Stimulated activated naive CD8-positive, alpha-beta T cell treated with anti-CD3 and anti-CD28 coated beads, Interleukin-15, Interleukin-2, amounts not matched to agents 100 ng/mL and 50 ng/mL, for 24 hours (primary cell): ENCODE measurements around the gene ACADL.

ENCODE experiments used
- H3K27ac Mint-ChIP-seq: one replicate; pipeline ENCODE4 v1.8.0; 2021; ENCODE audit warnings: mild to moderate bottlenecking, mixed read lengths
- H3K27me3 Mint-ChIP-seq: one replicate; pipeline ENCODE4 v1.8.0; 2021; ENCODE audit warnings: mixed read lengths
- H3K36me3 Mint-ChIP-seq: one replicate; pipeline ENCODE4 v1.8.0; 2021; ENCODE audit warnings: low read depth, mixed read lengths
- H3K4me1 Mint-ChIP-seq: one replicate; pipeline ENCODE4 v1.8.0; 2021; ENCODE audit warnings: low read depth, mixed read lengths
- H3K4me3 Mint-ChIP-seq: one replicate; pipeline ENCODE4 v1.8.0; 2021; ENCODE audit warnings: mild to moderate bottlenecking, mixed read lengths
- H3K9me3 Mint-ChIP-seq: one replicate; pipeline ENCODE4 v1.8.0; 2021; ENCODE audit warnings: mixed read lengths

ACADL gene

GRCh38 chr2:210227290-210228088, 2.2 kb upstream of the ACADL start:
- Mint-ChIP-seq H3K36me3 (no peaks in the 10 kb centered on the region), H3K27ac (no peak overlapping the region), H3K27me3 (peaks cover 60% of the 10 kb centered on the region), H3K9me3 (no peaks in the 10 kb centered on the region), H3K4me3 (no peak overlapping the region), H3K4me1 (no peaks in the 10 kb centered on the region)

GRCh38 chr2:210226223-210226622, 976 bp upstream of the ACADL start:
- no peaks in the 10 kb centered on the region for H3K4me1 Mint-ChIP-seq
- no peaks in the 10 kb centered on the region for H3K36me3 Mint-ChIP-seq
- peaks cover 73% of the 10 kb centered on the region for H3K27me3 Mint-ChIP-seq

GRCh38 chr2:210224591-210224940, 681 bp downstream of the ACADL start:
- no peak overlapping the region for H3K27ac Mint-ChIP-seq
- no peaks in the 10 kb centered on the region for H3K4me1 Mint-ChIP-seq
- H3K36me3 Mint-ChIP-seq, result no peaks in the 10 kb centered on the region
- H3K27me3 Mint-ChIP-seq, result peaks cover 76% of the 10 kb centered on the region
- H3K9me3 Mint-ChIP-seq, result no peaks in the 10 kb centered on the region
- H3K4me3 Mint-ChIP-seq, result peak overlapping the region; percentile 40

More at GRCh38 chr2:210226223-210226622, 976 bp upstream of the ACADL start:
- Mint-ChIP-seq H3K9me3 (no peaks in the 10 kb centered on the region), H3K27ac (no peak overlapping the region), H3K4me3 (no peak overlapping the region)

- Mint-ChIP-seq H3K27me3 (peaks cover 10% of the 10 kb centered on the region), H3K4me1 (no peaks in the 10 kb centered on the region), H3K36me3 (no peaks in the 10 kb centered on the region), H3K9me3 (no peaks in the 10 kb centered on the region), H3K4me3 (no peak overlapping the region), H3K27ac (no peak overlapping the region)
Measured at GRCh38 chr2:210215120-210215519, 10.1 kb downstream of the ACADL start.

GRCh38 chr2:210210185-210210584, 15.1 kb downstream of the ACADL start:
- Mint-ChIP-seq H3K27me3 (peaks cover 13% of the 10 kb centered on the region), H3K9me3 (no peaks in the 10 kb centered on the region), H3K4me3 (no peak overlapping the region), H3K4me1 (no peaks in the 10 kb centered on the region), H3K27ac (no peak overlapping the region), H3K36me3 (no peaks in the 10 kb centered on the region)

DNA sequence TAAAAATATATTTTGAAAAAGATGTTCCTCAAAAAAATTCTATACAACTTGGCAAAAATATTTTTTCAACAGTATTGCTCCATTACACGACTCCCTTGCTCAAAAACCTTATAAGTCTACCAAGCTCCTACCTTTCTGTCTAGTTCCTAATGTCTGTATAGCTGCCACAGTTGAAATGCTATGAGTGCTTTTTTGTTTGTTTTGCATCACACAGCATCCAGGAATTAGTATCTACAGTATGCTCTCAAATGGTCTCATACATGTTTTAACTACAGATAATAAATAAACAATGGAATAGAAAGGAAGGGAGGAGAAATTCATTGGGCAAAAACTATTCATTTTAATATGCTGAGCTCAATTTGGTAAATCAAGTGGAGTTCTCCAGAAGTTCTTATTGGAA, 17.3 kb downstream of the ACADL start:
- Mint-ChIP-seq H3K36me3 (no peaks in the 10 kb centered on the region), H3K27me3 (peaks cover 19% of the 10 kb centered on the region), H3K4me1 (no peaks in the 10 kb centered on the region), H3K9me3 (no peaks in the 10 kb centered on the region), H3K27ac (no peak overlapping the region), H3K4me3 (no peak overlapping the region)

DNA sequence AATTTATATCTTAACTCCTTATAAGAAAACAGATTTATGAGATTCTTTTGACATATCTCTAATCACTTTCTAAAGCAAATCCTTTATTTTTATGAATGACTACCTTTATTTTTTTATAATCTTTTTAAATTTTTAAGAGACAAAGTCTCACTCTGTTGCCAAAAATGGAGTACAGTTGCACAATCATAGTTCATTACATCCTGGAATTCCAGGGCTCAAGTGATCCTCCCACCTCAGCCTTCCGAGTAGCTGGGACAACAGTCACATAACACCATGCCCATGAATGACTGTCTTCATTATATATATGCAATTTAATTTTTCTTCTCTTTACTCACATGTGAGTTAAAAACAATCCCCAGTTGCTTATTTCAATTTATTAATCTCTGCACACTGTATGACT, 21.7 kb downstream of the ACADL start:
- no peak overlapping the region for H3K27ac Mint-ChIP-seq
- H3K27me3 Mint-ChIP-seq, result peaks cover 23% of the 10 kb centered on the region
- H3K4me1 Mint-ChIP-seq, result no peaks in the 10 kb centered on the region

DNA sequence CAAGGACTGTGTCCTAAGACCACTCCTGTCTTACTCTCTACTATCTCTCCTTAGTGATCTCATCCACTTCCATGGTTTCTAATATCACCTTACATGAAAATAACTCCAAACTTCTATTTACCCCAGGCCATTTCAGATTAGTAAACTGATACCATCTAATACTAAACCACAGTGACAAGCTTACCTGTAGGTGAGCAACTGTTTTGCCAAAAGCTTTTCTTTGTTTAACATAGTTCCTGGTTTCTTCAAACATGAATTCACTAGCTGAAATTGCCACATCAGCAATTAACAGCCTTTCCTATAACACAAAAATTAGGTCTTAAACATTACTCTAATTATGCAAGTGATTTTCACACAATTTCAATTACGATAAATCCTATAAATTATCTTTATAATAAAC, 22.1 kb downstream of the ACADL start:
- no peaks in the 10 kb centered on the region for H3K9me3 Mint-ChIP-seq
- no peaks in the 10 kb centered on the region for H3K4me1 Mint-ChIP-seq
- H3K4me3 Mint-ChIP-seq, result no peak overlapping the region
- no peaks in the 10 kb centered on the region for H3K36me3 Mint-ChIP-seq
- peaks cover 23% of the 10 kb centered on the region for H3K27me3 Mint-ChIP-seq
- H3K27ac Mint-ChIP-seq, result no peak overlapping the region

More for the DNA sequence above, 21.7 kb downstream of the ACADL start:
- Mint-ChIP-seq H3K4me3 (no peak overlapping the region), H3K9me3 (no peaks in the 10 kb centered on the region), H3K36me3 (no peaks in the 10 kb centered on the region)

DNA sequence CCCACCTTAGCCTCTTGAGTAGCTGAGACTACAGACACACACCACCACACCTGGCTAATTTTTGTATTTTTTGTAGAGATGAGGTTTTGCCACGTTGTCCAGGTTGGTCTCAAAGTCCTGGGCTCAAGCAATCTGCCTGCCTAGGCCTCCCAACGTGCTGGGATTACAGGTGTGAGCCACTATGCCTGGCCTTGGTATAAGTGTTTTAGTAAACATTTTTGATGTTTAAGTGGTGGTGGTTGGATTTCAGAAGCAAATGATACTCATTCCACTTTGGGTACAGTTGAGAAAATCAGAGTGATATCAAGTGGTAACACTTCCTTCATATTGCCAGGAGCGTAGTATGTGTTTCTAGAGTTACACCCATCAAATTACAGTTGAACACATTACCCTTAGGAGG, 25.4 kb downstream of the ACADL start:
- peaks cover 13% of the 10 kb centered on the region for H3K27me3 Mint-ChIP-seq
- no peaks in the 10 kb centered on the region for H3K36me3 Mint-ChIP-seq
- H3K4me1 Mint-ChIP-seq, result peaks cover 3% of the 10 kb centered on the region
- no peak overlapping the region for H3K4me3 Mint-ChIP-seq
- no peak overlapping the region for H3K27ac Mint-ChIP-seq
- H3K9me3 Mint-ChIP-seq, result no peaks in the 10 kb centered on the region

DNA sequence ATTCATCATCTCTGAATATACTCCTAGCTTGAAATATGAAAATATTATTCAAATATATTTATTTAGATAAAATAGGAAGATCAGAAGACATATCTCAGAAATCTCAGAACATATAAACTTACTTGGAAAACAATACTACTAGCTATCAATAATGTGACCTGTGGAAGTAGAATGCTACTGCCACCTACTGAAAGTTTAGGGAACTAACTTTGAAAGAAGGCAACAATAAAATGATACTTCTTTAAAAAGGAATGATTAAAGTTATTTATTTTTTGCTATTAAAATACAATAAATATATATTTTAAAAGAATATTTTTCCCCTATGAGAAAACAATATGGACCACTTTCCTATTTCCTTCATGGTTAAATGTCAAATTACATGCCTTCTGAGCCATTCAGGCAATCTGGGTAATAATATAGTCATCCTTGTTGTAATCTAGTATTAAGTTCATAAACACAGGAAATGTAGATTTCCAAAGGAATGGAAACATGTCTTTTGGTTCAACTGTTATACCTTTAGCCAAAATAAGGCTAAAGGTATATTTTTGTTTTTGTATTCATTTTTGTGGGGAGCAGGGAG, 26.0 kb downstream of the ACADL start:
- Mint-ChIP-seq H3K27ac (no peak overlapping the region), H3K9me3 (no peaks in the 10 kb centered on the region), H3K4me3 (no peak overlapping the region), H3K36me3 (no peaks in the 10 kb centered on the region), H3K27me3 (peaks cover 13% of the 10 kb centered on the region), H3K4me1 (peaks cover 3% of the 10 kb centered on the region)

DNA sequence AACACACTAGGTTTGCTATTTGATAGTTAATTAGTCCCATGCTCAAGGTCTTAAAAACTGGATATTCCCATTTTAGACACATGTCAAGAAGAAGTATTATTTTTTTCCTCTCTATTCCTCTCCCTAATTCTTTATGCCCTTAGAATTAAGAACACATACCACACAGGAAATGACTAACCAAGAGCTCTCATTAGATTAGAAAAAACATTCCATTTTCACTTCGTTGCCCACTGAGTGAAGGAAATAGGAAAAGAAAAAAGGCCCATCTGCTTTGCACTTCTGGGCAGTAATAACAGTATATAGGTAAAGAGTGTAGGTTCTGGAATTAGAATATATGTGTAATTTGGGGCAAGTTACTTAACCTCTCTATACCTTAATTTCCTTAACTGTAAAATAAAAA, 26.9 kb downstream of the ACADL start:
- H3K4me1 Mint-ChIP-seq, result peaks cover 3% of the 10 kb centered on the region
- H3K27ac Mint-ChIP-seq, result no peak overlapping the region
- no peak overlapping the region for H3K4me3 Mint-ChIP-seq
- no peaks in the 10 kb centered on the region for H3K36me3 Mint-ChIP-seq
- peaks cover 9% of the 10 kb centered on the region for H3K27me3 Mint-ChIP-seq
- no peaks in the 10 kb centered on the region for H3K9me3 Mint-ChIP-seq

DNA sequence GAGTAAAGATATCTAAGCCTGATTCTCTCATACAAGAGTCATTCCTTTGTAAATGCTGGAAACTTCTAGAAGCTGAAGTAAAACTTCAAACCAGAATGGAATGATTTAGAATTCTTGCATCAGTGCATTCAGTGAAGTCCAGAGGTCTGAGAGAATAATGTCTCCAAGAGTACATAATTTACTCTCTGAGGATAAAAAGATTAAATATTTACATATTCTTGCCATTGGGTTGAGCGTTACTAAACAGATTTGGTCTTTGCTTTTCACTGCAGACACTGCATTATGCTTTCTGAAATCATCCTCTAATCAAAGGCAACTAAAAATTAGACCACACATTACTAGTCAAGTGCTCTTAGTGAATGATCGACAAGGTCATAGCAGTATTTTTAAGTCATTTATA, 27.5 kb downstream of the ACADL start:
- Mint-ChIP-seq H3K36me3 (no peaks in the 10 kb centered on the region), H3K4me3 (no peak overlapping the region), H3K4me1 (peaks cover 3% of the 10 kb centered on the region), H3K27ac (no peak overlapping the region), H3K9me3 (no peaks in the 10 kb centered on the region), H3K27me3 (peaks cover 4% of the 10 kb centered on the region)

DNA sequence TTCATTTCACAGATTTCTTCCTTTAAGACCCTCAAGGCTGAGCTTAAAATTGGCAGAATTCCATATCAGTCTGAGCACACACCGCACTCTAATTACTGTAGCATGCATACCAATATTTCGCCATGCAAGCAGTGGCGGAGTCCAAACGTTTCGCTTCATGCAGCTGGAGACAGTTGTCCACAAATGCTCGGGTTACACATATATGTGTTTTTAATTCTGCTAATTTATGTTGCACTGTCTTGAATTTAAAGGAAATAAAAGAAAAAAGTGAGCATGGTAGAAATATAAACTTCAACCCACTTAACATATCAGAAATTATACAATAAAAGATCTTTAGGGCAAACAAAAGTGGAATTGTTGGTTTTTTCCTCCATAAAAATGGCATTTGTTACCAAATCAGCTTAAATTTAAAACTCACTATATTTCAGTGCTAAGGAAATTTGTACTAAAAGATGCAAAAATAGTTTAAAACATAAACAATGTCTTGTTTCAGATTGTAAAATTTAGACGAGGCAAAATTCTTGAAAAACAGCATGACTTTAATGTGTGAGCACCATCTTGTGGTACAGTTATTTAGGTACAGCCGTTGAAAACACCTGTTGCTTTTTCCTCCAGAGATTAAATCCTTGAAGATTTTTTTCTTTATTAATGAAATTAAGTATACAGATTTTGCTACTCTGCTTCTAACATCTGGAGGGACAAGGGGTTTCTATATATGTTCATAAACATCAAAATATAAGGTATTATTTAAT, 30.0 kb downstream of the ACADL start:
- Mint-ChIP-seq H3K27ac (no peak overlapping the region), H3K27me3 (no peaks in the 10 kb centered on the region), H3K36me3 (no peaks in the 10 kb centered on the region), H3K4me1 (peaks cover 3% of the 10 kb centered on the region), H3K9me3 (no peaks in the 10 kb centered on the region), H3K4me3 (no peak overlapping the region)

GRCh38 chr2:210190345-210190744, 34.9 kb downstream of the ACADL start:
- H3K27ac Mint-ChIP-seq, result no peak overlapping the region
- H3K36me3 Mint-ChIP-seq, result no peaks in the 10 kb centered on the region
- no peaks in the 10 kb centered on the region for H3K27me3 Mint-ChIP-seq
- no peak overlapping the region for H3K4me3 Mint-ChIP-seq
- H3K9me3 Mint-ChIP-seq, result peaks cover 13% of the 10 kb centered on the region
- peaks cover 3% of the 10 kb centered on the region for H3K4me1 Mint-ChIP-seq

DNA sequence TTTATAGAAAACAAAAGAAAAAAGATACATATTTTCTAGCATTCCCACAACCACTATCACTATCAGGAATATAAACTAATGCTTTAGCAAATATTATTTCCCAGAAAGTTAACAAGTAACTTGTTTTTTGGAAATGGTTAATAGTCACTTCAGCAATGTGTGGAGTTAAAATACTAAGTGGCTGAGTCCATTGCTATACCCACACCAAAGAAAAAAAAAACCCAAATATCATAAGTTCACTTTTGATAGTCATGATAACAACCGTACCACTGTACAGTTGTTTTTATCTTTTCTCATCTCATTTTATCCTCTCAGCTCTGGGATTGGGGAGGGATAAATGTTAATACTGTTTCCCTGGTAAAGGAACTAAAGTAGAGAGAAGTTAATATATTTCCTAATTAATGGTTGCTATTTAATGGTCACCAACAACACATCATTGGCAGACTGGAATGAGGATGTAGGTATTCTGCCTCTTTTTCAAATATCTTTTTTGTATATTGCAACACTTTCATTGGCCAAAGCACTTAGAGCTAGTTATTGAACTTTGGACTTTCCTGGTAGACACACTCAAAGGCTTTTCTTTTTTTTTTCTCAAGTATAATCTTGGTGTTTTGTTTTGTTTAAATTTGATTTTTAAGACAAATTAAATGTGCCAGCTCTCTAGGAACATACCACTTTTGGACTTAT, 35.7 kb downstream of the ACADL start:
- peaks cover 4% of the 10 kb centered on the region for H3K36me3 Mint-ChIP-seq
- no peaks in the 10 kb centered on the region for H3K27me3 Mint-ChIP-seq
- no peaks in the 10 kb centered on the region for H3K4me1 Mint-ChIP-seq
- peaks cover 20% of the 10 kb centered on the region for H3K9me3 Mint-ChIP-seq
- no peak overlapping the region for H3K27ac Mint-ChIP-seq
- no peak overlapping the region for H3K4me3 Mint-ChIP-seq
